Esophagus muscularis mucosa (tissue), 3 donors: ENCODE results near the gene RETREG1.

Experiments used
- POLR2AphosphoS5 ChIP-seq, 2 donors: sonication (generic); formaldehyde crosslinking; IDR thresholded peaks; one replicate each; pipeline ENCODE4 v1.6.1; 2017; ENCODE audit warnings: antibody characterized with exemption in 2 of 2
- TF ChIP-seq, protein P1 (sequence below), 3 experiments: fragments of 200-600 bp in 2 of 3; fragments of 450-650 bp in 1 of 3; sonication (generic) in 2 of 3; IDR thresholded peaks; one replicate each; pipeline ENCODE4 v1.5.1; 2017 to 2019; ENCODE audit warnings: antibody characterized with exemption in 3 of 3, mild to moderate bottlenecking in 2 of 3, moderate library complexity in 1 of 3

GRCh38 chr5:16578474-16578883, 38.3 kb downstream of the RETREG1 start:
- no peak for TF ChIP-seq POLR2AphosphoS5 (IDR thresholded peaks at IDR 0.05)
- TF ChIP-seq, protein P1, sequence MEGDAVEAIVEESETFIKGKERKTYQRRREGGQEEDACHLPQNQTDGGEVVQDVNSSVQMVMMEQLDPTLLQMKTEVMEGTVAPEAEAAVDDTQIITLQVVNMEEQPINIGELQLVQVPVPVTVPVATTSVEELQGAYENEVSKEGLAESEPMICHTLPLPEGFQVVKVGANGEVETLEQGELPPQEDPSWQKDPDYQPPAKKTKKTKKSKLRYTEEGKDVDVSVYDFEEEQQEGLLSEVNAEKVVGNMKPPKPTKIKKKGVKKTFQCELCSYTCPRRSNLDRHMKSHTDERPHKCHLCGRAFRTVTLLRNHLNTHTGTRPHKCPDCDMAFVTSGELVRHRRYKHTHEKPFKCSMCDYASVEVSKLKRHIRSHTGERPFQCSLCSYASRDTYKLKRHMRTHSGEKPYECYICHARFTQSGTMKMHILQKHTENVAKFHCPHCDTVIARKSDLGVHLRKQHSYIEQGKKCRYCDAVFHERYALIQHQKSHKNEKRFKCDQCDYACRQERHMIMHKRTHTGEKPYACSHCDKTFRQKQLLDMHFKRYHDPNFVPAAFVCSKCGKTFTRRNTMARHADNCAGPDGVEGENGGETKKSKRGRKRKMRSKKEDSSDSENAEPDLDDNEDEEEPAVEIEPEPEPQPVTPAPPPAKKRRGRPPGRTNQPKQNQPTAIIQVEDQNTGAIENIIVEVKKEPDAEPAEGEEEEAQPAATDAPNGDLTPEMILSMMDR (IDR thresholded peaks at IDR 0.05) = no peak
